ENCODE measurements around the gene KCNMB4. TPM values are rescaled to one million over a fixed set of nuclear protein-coding genes. Genes with fewer than 3 reads are reported as not detected.

Gene KCNMB4
- total RNA-seq, 3 donors from 2014 or later (not counting 1 experiment from before 2014, with no cell fraction given): 0.43 TPM; not detected in 2

DNA sequence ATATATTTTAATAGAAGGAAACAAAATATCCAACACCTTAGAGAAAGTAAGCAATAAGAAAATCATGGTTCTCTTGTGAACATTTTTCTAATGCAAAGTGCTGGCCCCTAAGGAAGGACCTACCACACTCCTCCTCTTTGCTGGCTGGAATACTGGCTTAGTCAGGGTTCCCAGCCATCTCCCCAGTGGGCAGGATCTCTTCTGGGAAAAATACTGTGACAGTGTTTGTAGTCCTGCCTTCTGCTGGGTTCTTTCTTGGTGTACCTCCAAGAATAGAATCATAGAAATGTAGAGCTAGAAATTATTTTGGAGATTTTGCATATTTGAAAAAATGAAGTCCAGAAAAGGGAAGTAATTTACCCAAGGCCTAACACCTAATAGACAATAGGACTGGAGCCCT, 31.9 kb downstream of the KCNMB4 start:
- no peaks in the 10 kb centered on the region for H3K4me1 ChIP-seq (ENCODE audit: control insufficient read depth, insufficient read depth, low read length)
- H3K36me3 ChIP-seq (ENCODE audit: control insufficient read depth, insufficient read depth, low read length): no peaks in the 10 kb centered on the region
- H3K9me3 ChIP-seq (ENCODE audit: control insufficient read depth, insufficient read depth, low read length): no peaks in the 10 kb centered on the region
- ATAC-seq: no peak
- Mint-ChIP-seq H3K27ac (no peak overlapping the region), H3K4me3 (no peak overlapping the region), H3K9me3 (no peaks in the 10 kb centered on the region), H3K36me3 (no peaks in the 10 kb centered on the region), H3K4me1 (no peaks in the 10 kb centered on the region), H3K27me3 (ENCODE audit: low read depth in 2 of 2) (peaks cover 0 to 2% of the 10 kb centered on the region in 2 donors)
- TF ChIP-seq CTCF (IDR thresholded peaks at IDR 0.05): no peak
- no peak overlapping the region for H3K27ac ChIP-seq (ENCODE audit: low read length)
- no peak for DNase-seq
- intact Hi-C loops (cut with micrococcal nuclease): no loop called here
- H3K4me3 ChIP-seq (ENCODE audit: low read length): no peak overlapping the region
- no peaks in the 10 kb centered on the region for H3K27me3 ChIP-seq (ENCODE audit: control insufficient read depth, insufficient read depth, low read length)

- Mint-ChIP-seq H3K27me3 (ENCODE audit: low read depth in 2 of 2) (peaks cover 0 to 2% of the 10 kb centered on the region in 2 donors), H3K4me3 (no peak overlapping the region), H3K9me3 (no peaks in the 10 kb centered on the region), H3K27ac (no peak overlapping the region), H3K4me1 (no peaks in the 10 kb centered on the region), H3K36me3 (no peaks in the 10 kb centered on the region)
- no peaks in the 10 kb centered on the region for H3K9me3 ChIP-seq (ENCODE audit: control insufficient read depth, insufficient read depth, low read length)
- H3K27me3 ChIP-seq (ENCODE audit: control insufficient read depth, insufficient read depth, low read length): no peaks in the 10 kb centered on the region
- no peaks in the 10 kb centered on the region for H3K36me3 ChIP-seq (ENCODE audit: control insufficient read depth, insufficient read depth, low read length)
- no peak for TF ChIP-seq CTCF (IDR thresholded peaks at IDR 0.05)
- DNase-seq: no peak
- H3K4me1 ChIP-seq (ENCODE audit: control insufficient read depth, insufficient read depth, low read length): no peaks in the 10 kb centered on the region
- intact Hi-C loops (cut with micrococcal nuclease): no loop called here
- 93% methylated on average over 3 of the region's 3 CpGs for whole genome bisulfite sequencing (ENCODE audit: insufficient coverage)
- H3K27ac ChIP-seq (ENCODE audit: low read length): no peak overlapping the region
- no peak overlapping the region for H3K4me3 ChIP-seq (ENCODE audit: low read length)
- ATAC-seq: no peak
These were observed 32.8 kb downstream of the KCNMB4 start for GRCh38 chr12:70398862-70399261.

DNA sequence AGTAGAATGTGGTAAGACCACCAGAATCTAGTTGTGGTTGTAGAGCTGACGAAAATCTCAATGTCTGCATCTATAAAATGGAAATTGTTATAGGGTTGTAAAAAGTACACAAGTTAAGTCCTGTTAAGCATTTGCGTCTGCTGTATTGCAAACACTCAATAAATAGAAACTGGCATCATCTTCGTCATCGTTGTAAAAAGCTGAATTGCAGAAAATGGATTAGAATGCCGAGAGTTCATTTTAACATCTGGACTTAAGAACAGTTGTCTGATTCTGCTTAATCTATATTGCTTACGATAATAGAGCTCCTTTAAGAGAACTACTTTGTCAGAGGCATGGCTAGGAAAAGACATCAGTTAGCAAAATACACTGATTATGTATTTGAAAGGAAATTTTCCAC, 33.2 kb downstream of the KCNMB4 start:
- Mint-ChIP-seq H3K27ac (no peak overlapping the region), H3K9me3 (no peaks in the 10 kb centered on the region), H3K4me3 (no peak overlapping the region), H3K27me3 (ENCODE audit: low read depth in 2 of 2) (peaks cover 0 to 2% of the 10 kb centered on the region in 2 donors), H3K36me3 (no peaks in the 10 kb centered on the region), H3K4me1 (no peaks in the 10 kb centered on the region)
- intact Hi-C loops (cut with micrococcal nuclease): no loop called here
- Histone ChIP-seq H3K36me3 (ENCODE audit: control insufficient read depth, insufficient read depth, low read length) (no peaks in the 10 kb centered on the region), H3K9me3 (ENCODE audit: control insufficient read depth, insufficient read depth, low read length) (no peaks in the 10 kb centered on the region), H3K27ac (ENCODE audit: low read length) (no peak overlapping the region), H3K4me1 (ENCODE audit: control insufficient read depth, insufficient read depth, low read length) (no peaks in the 10 kb centered on the region), H3K27me3 (ENCODE audit: control insufficient read depth, insufficient read depth, low read length) (no peaks in the 10 kb centered on the region), H3K4me3 (ENCODE audit: low read length) (no peak overlapping the region)
- ATAC-seq (no peak), DNase-seq (no peak)
- no peak for TF ChIP-seq CTCF (IDR thresholded peaks at IDR 0.05)
- 95% methylated on average over 5 of the region's 6 CpGs for WGBS (ENCODE audit: insufficient coverage)

GRCh38 chr12:70400124-70400523, 34.0 kb downstream of the KCNMB4 start:
- ATAC-seq (no peak), DNase-seq (no peak)
- Mint-ChIP-seq H3K27ac (no peak overlapping the region), H3K4me1 (no peaks in the 10 kb centered on the region), H3K36me3 (no peaks in the 10 kb centered on the region), H3K27me3 (ENCODE audit: low read depth in 2 of 2) (peaks cover 0 to 5% of the 10 kb centered on the region in 2 donors), H3K9me3 (no peaks in the 10 kb centered on the region), H3K4me3 (no peak overlapping the region)
- Histone ChIP-seq H3K9me3 (ENCODE audit: control insufficient read depth, insufficient read depth, low read length) (no peaks in the 10 kb centered on the region), H3K27me3 (ENCODE audit: control insufficient read depth, insufficient read depth, low read length) (no peaks in the 10 kb centered on the region), H3K27ac (ENCODE audit: low read length) (no peak overlapping the region), H3K4me1 (ENCODE audit: control insufficient read depth, insufficient read depth, low read length) (no peaks in the 10 kb centered on the region), H3K4me3 (ENCODE audit: low read length) (no peak overlapping the region), H3K36me3 (ENCODE audit: control insufficient read depth, insufficient read depth, low read length) (no peaks in the 10 kb centered on the region)
- TF ChIP-seq CTCF (IDR thresholded peaks at IDR 0.05): no peak
- 96% methylated on average over 3 of the region's 3 CpGs for WGBS (ENCODE audit: insufficient coverage)
- intact Hi-C loops (cut with micrococcal nuclease): no loop called here
